Measurements from ENCODE around the gene SSTR5.

The SSTR5 gene

GRCh38 chr16:1126586-1126985 lies 54.0 kb downstream of the SSTR5 start:
- Histone ChIP-seq H3K27me3 (replicated peaks; ENCODE audit: insufficient read depth, low read length) (peaks cover 91% of the 10 kb centered on the region), H3K4me3 (ENCODE audit: low read length) (no peak overlapping the region), H3K79me2 (ENCODE audit: low read length) (no peaks in the 10 kb centered on the region), H3K4me2 (ENCODE audit: low read depth, low read length) (no peak overlapping the region), H3K4me1 (ENCODE audit: low read length) (no peaks in the 10 kb centered on the region), H3K9ac (ENCODE audit: low read length) (no peak overlapping the region), H3K9me3 (replicated peaks; ENCODE audit: insufficient read depth, low read length) (no peaks in the 10 kb centered on the region), H3K27ac (ENCODE audit: low read length) (no peak overlapping the region), H4K20me1 (ENCODE audit: insufficient read depth, low read length) (no peaks in the 10 kb centered on the region), H3F3A (ENCODE audit: insufficient read depth, low read length) (no peaks in the 10 kb centered on the region), H3K36me3 (replicated peaks; ENCODE audit: insufficient read depth, low read length) (no peaks in the 10 kb centered on the region), H3K9me2 (replicated peaks; ENCODE audit: insufficient read depth, low read length) (no peaks in the 10 kb centered on the region), H2AFZ (ENCODE audit: low read length) (no peak overlapping the region)
- no peak for DNase-seq
- TF ChIP-seq CTCF (IDR thresholded peaks at IDR 0.05; ENCODE audit: low read length) = no peak
- no peak for TF ChIP-seq EZH2 (optimal IDR thresholded peaks at IDR 0.05; ENCODE audit: low read depth, low read length)
- no peak for TF ChIP-seq EZH2phosphoT487 (IDR thresholded peaks at IDR 0.05; ENCODE audit: low read length)

- DNase-seq = no peak
- Histone ChIP-seq H3K4me1 (ENCODE audit: low read length) (no peaks in the 10 kb centered on the region), H3K27ac (ENCODE audit: low read length) (no peak overlapping the region), H3K27me3 (replicated peaks; ENCODE audit: insufficient read depth, low read length) (peaks cover 91% of the 10 kb centered on the region), H4K20me1 (ENCODE audit: insufficient read depth, low read length) (no peaks in the 10 kb centered on the region), H2AFZ (ENCODE audit: low read length) (no peak overlapping the region), H3F3A (ENCODE audit: insufficient read depth, low read length) (no peaks in the 10 kb centered on the region), H3K4me3 (ENCODE audit: low read length) (no peak overlapping the region), H3K4me2 (ENCODE audit: low read depth, low read length) (no peak overlapping the region), H3K9me3 (replicated peaks; ENCODE audit: insufficient read depth, low read length) (no peaks in the 10 kb centered on the region), H3K9me2 (replicated peaks; ENCODE audit: insufficient read depth, low read length) (no peaks in the 10 kb centered on the region), H3K9ac (ENCODE audit: low read length) (no peak overlapping the region), H3K36me3 (replicated peaks; ENCODE audit: insufficient read depth, low read length) (no peaks in the 10 kb centered on the region), H3K79me2 (ENCODE audit: low read length) (no peaks in the 10 kb centered on the region)
- no peak for TF ChIP-seq CTCF (IDR thresholded peaks at IDR 0.05; ENCODE audit: low read length)
- TF ChIP-seq EZH2phosphoT487 (IDR thresholded peaks at IDR 0.05; ENCODE audit: low read length) = no peak
- no peak for TF ChIP-seq EZH2 (optimal IDR thresholded peaks at IDR 0.05; ENCODE audit: low read depth, low read length)
Observed at GRCh38 chr16:1127101-1127500, 54.6 kb downstream of the SSTR5 start.

GRCh38 chr16:1127971-1128715 lies 55.6 kb downstream of the SSTR5 start:
- H3K36me3 ChIP-seq (replicated peaks; ENCODE audit: insufficient read depth, low read length) = no peaks in the 10 kb centered on the region
- H3K9ac ChIP-seq (ENCODE audit: low read length) = no peak overlapping the region
- no peak overlapping the region for H3K4me3 ChIP-seq (ENCODE audit: low read length)
- no peaks in the 10 kb centered on the region for H3K79me2 ChIP-seq (ENCODE audit: low read length)
- no peak for TF ChIP-seq CTCF (IDR thresholded peaks at IDR 0.05; ENCODE audit: low read length)
- no peak for TF ChIP-seq EZH2phosphoT487 (IDR thresholded peaks at IDR 0.05; ENCODE audit: low read length)
- TF ChIP-seq EZH2 (optimal IDR thresholded peaks at IDR 0.05; ENCODE audit: low read depth, low read length) = no peak
- peaks cover 91% of the 10 kb centered on the region for H3K27me3 ChIP-seq (replicated peaks; ENCODE audit: insufficient read depth, low read length)
- no peaks in the 10 kb centered on the region for H3F3A ChIP-seq (ENCODE audit: insufficient read depth, low read length)
- DNase-seq = no peak
- H3K27ac ChIP-seq (ENCODE audit: low read length) = no peak overlapping the region
- H2AFZ ChIP-seq (ENCODE audit: low read length) = no peak overlapping the region
- no peaks in the 10 kb centered on the region for H3K9me2 ChIP-seq (replicated peaks; ENCODE audit: insufficient read depth, low read length)
- no peaks in the 10 kb centered on the region for H3K9me3 ChIP-seq (replicated peaks; ENCODE audit: insufficient read depth, low read length)
- no peak overlapping the region for H3K4me2 ChIP-seq (ENCODE audit: low read depth, low read length)
- no peaks in the 10 kb centered on the region for H3K4me1 ChIP-seq (ENCODE audit: low read length)
- H4K20me1 ChIP-seq (ENCODE audit: insufficient read depth, low read length) = no peaks in the 10 kb centered on the region
